Endothelial cell of umbilical vein (primary cell): ENCODE results near the gene MDN1. TPM values are rescaled to one million over a fixed set of nuclear protein-coding genes. Genes with fewer than 3 reads are reported as not detected.

Source experiments
- BruUV-seq: library from RNA; stranded (reverse); fragments of 400-500 nt; replicated peaks from 2 replicates; lab custom pipeline; 2021; lab: Mats Ljungman, UMichigan
- CTCF ChIA-PET: fragments of 300-600, 350-600 bp; sonication (Branson Sonifier 250); formaldehyde crosslinking; loops from one replicate; lab custom pipeline; 2021; ENCODE audit warnings: antibody characterized with exemption, inconsistent platforms; lab: Charles Lee
- POLR2A ChIA-PET: fragments of 300-600, 350-600 bp; sonication (Branson Sonifier 250); formaldehyde crosslinking; loops from one replicate; lab custom pipeline; 2021; ENCODE audit warnings: antibody characterized with exemption, inconsistent platforms; lab: Charles Lee
- DNase-seq: peaks from one replicate; pipeline ENCODE4 v3.0.0-alpha.2; 2011; ENCODE audit warnings: low read depth, low spot score
- FAIRE-seq: peaks from 2 replicates; lab custom pipeline; 2011; peaks lifted over from hg19 to GRCh38; lab: Jason Lieb, UNC
- H2AFZ ChIP-seq: 2 replicates; pipeline ENCODE4 v1.6.0; 2012; ENCODE audit warnings: low read depth, low read length, control low read depth, inconsistent platforms
- H3K27ac ChIP-seq: 2 replicates; pipeline ENCODE4 v1.5.1; 2011; ENCODE audit warnings: low read depth, mild to moderate bottlenecking, control low read depth, low read length, moderate library complexity; ENCODE audit not compliant: insufficient read depth
- H3K27me3 ChIP-seq, 2 experiments: 2 replicates each; pipeline versions ENCODE4 v1.6.0 to v1.6.1; 2011; ENCODE audit warnings: low read length in 2 of 2, mixed read lengths in 1 of 2; ENCODE audit not compliant: control insufficient read depth in 2 of 2, insufficient read depth in 2 of 2
- H3K36me3 ChIP-seq, 2 experiments: 2 replicates in 1 of 2; 3 replicates in 1 of 2; pipeline ENCODE4 v1.5.1; 2011; ENCODE audit warnings: low read length in 2 of 2, mild to moderate bottlenecking in 1 of 2, moderate library complexity in 1 of 2; ENCODE audit not compliant: control insufficient read depth in 2 of 2, insufficient read depth in 2 of 2; ENCODE audit errors: extremely low read depth in 1 of 2
- H3K4me1 ChIP-seq: 3 replicates; pipeline ENCODE4 v1.5.1; 2011; ENCODE audit warnings: mild to moderate bottlenecking, low read length; ENCODE audit not compliant: control insufficient read depth, insufficient read depth; ENCODE audit errors: extremely low read depth
- H3K4me2 ChIP-seq: 2 replicates; pipeline ENCODE4 v1.6.1; 2011; ENCODE audit warnings: low read length, control low read depth, mixed read lengths; ENCODE audit not compliant: insufficient read depth
- H3K4me3 ChIP-seq, 3 experiments: fragments of 200-600 bp in 1 of 3; sonication (generic), shearing (Covaris generic) in 1 of 3; replicated peaks in 1 of 3; 2 replicates each; pipeline ENCODE4 v1.5.1; 2011 to 2016; ENCODE audit warnings: control low read depth in 3 of 3, low read length in 3 of 3, mild to moderate bottlenecking in 2 of 3, inconsistent platforms in 1 of 3, low read depth in 1 of 3, moderate library complexity in 1 of 3; ENCODE audit not compliant: insufficient read depth in 1 of 3
- H3K79me2 ChIP-seq: 2 replicates; pipeline ENCODE4 v1.6.0; 2012; ENCODE audit warnings: low read length, inconsistent platforms; ENCODE audit not compliant: control insufficient read depth, insufficient read depth
- H3K9ac ChIP-seq: replicated peaks from 2 replicates; pipeline ENCODE3; 2011; ENCODE audit warnings: low read length, control low read depth; ENCODE audit not compliant: insufficient read depth; ENCODE audit errors: extremely low read depth
- H3K9me1 ChIP-seq: replicated peaks from 3 replicates; pipeline ENCODE4 v1.6.0; 2011; ENCODE audit warnings: mild to moderate bottlenecking, low read length; ENCODE audit not compliant: control insufficient read depth, insufficient read depth; ENCODE audit errors: extremely low read depth
- H3K9me3 ChIP-seq: replicated peaks from 2 replicates; pipeline ENCODE4 v1.5.1; 2012; ENCODE audit warnings: low read length, inconsistent platforms; ENCODE audit not compliant: control insufficient read depth, insufficient read depth
- H4K20me1 ChIP-seq: replicated peaks from 2 replicates; pipeline ENCODE3; 2011; ENCODE audit warnings: mild to moderate bottlenecking, low read length; ENCODE audit not compliant: control insufficient read depth, insufficient read depth; ENCODE audit errors: extremely low read depth
- CTCF ChIP-seq, 2 donors: IDR thresholded peaks; 1 replicate in 1 of 2; 2 replicates in 1 of 2; pipeline ENCODE4 v1.5.1; 2011; ENCODE audit warnings: low read length in 2 of 2, mild to moderate bottlenecking in 2 of 2, moderate library complexity in 2 of 2, control low read depth in 1 of 2, inconsistent platforms in 1 of 2, low read depth in 1 of 2; ENCODE audit not compliant: insufficient read depth in 1 of 2; ENCODE audit errors: extremely low read depth in 1 of 2
- EZH2 ChIP-seq: IDR thresholded peaks from 2 replicates; pipeline ENCODE4 v1.6.1; 2012; ENCODE audit warnings: borderline replicate concordance, low read depth, mild to moderate bottlenecking, moderate library complexity, low read length, inconsistent platforms; ENCODE audit not compliant: severe bottlenecking
- FOS ChIP-seq: IDR thresholded peaks from 2 replicates; pipeline ENCODE4 v1.6.1; 2011; ENCODE audit warnings: mild to moderate bottlenecking, low read length, moderate library complexity, borderline replicate concordance; ENCODE audit not compliant: insufficient read depth
- GATA2 ChIP-seq: IDR thresholded peaks from 2 replicates; pipeline ENCODE4 v1.7.0; 2011; ENCODE audit warnings: low read depth, mild to moderate bottlenecking, moderate library complexity, mixed read lengths, low read length; ENCODE audit not compliant: insufficient read length, insufficient read depth
- JUN ChIP-seq: IDR thresholded peaks from 2 replicates; pipeline ENCODE4 v1.6.1; 2011; ENCODE audit warnings: borderline replicate concordance, low read depth; ENCODE audit not compliant: insufficient read length, insufficient read depth
- MYC ChIP-seq: IDR thresholded peaks from one replicate; pipeline ENCODE4 v1.6.1; 2011; ENCODE audit warnings: mild to moderate bottlenecking, low read depth, low read length
- POLR2A ChIP-seq: IDR thresholded peaks from 2 replicates; pipeline ENCODE4 v1.6.1; 2012; ENCODE audit warnings: low read depth, mild to moderate bottlenecking, control low read depth, low read length
- POLR2AphosphoS5 ChIP-seq: IDR thresholded peaks from 2 replicates; pipeline ENCODE4 v1.6.1; 2012; ENCODE audit warnings: low read depth, mild to moderate bottlenecking, control low read depth, low read length, moderate library complexity; ENCODE audit not compliant: insufficient read depth
- dilution Hi-C: fragments of 300-500 bp; cut with MboI; formaldehyde crosslinking; loops from one replicate; pipeline ENCODE4 v1.15.0; 2019; ENCODE audit warnings: low sequenced_read_pairs; ENCODE audit not compliant: extremely low pct_ligation_motif_present
- intact Hi-C: fragments of 100-400 bp; cut with micrococcal nuclease; formaldehyde crosslinking; loops from one replicate; pipeline ENCODE4 v1.10.0; 2022
- polyA plus RNA-seq, 4 experiments: library from polyadenylated mRNA; depleted of rRNA in 3 of 4; stranded (reverse) in 3 of 4; unstranded in 1 of 4; fragments of >200 nt; gene quantifications; 2 replicates each; pipeline versions ENCODE4 v1.2.1 to v1.2.3, GENCODE V29; 2011 to 2012; ENCODE audit warnings: missing spikeins in 1 of 4
- small RNA-seq: library from RNA; depleted of rRNA; stranded (forward); fragments of <200 nt; gene quantifications from one replicate; pipeline ENCODE3, GENCODE V24; 2012; ENCODE audit warnings: low replicate concordance, low read depth; ENCODE audit not compliant: insufficient read depth, insufficient read length
- total RNA-seq: library from RNA; stranded (reverse); gene quantifications from 2 replicates; pipeline ENCODE4 v1.2.3, GENCODE V29; 2021
- TF ChIP-seq, protein P1 (sequence below): IDR thresholded peaks from 2 replicates; pipeline ENCODE4 v1.6.1; 2011; ENCODE audit not compliant: insufficient read depth, insufficient read length

The MDN1 gene
- total and polyA plus RNA-seq, 2 donors (not counting 3 experiments of a cell fraction or from before 2014, with no cell fraction given): 9.2 to 39.6 TPM

- ChIA-PET POLR2A (no interaction called here), CTCF (no interaction called here)
- H3K79me2 ChIP-seq: no peaks in the 10 kb centered on the region
- peaks cover 0 to 2% of the 10 kb centered on the region in 2 experiments for H3K27me3 ChIP-seq
- no peaks in the 10 kb centered on the region for H3K9me3 ChIP-seq
- TF ChIP-seq EZH2 (no peak), GATA2 (no peak), CTCF (IDR thresholded peaks at IDR 0.05; ENCODE audit: extremely low read depth in 1 of 2, insufficient read depth in 1 of 2, low read depth in 1 of 2, low read length in 2 of 2) (no peak), JUN (no peak), POLR2A (no peak), POLR2AphosphoS5 (no peak), FOS (no peak), MYC (no peak)
- TF ChIP-seq, protein P1, sequence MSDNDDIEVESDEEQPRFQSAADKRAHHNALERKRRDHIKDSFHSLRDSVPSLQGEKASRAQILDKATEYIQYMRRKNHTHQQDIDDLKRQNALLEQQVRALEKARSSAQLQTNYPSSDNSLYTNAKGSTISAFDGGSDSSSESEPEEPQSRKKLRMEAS: no peak
- H3K27ac ChIP-seq: no peak overlapping the region
- intact Hi-C loops (no loop called here), dilution Hi-C loops (no loop called here)
- FAIRE-seq (no peak), DNase-seq (no peak)
- H3K36me3 ChIP-seq: no peaks in the 10 kb centered on the region
- H3K9ac ChIP-seq: no peak overlapping the region
- no peak overlapping the region for H3K4me3 ChIP-seq
- H3K4me1 ChIP-seq: no peaks in the 10 kb centered on the region
- H4K20me1 ChIP-seq: no peaks in the 10 kb centered on the region
- no peak overlapping the region for H2AFZ ChIP-seq
- no peaks in the 10 kb centered on the region for H3K9me1 ChIP-seq
- no TSS peak for BruUV-seq
- no peak overlapping the region for H3K4me2 ChIP-seq
Observed at GRCh38 chr6:89596056-89596455, 223.5 kb downstream of the MDN1 start.

Small RNA genes within 50 kb of the gene (small RNA-seq; reads per million reads assigned to genes)
- gene DNAJC19P6: not detected
- not detected for gene RF00019

Other genes with a start within 250 kb of the MDN1 start
- 37.7 and 41.9 TPM in 2 replicates for gene LYRM2, start 181.0 kb downstream of the MDN1 start, total RNA-seq
- 6.3 and 11.8 TPM in 2 replicates for gene LYRM2, start 181.0 kb downstream of the MDN1 start, polyA plus RNA-seq
- 20.2 and 22.0 TPM in 2 replicates for gene CASP8AP2, start 10.1 kb upstream of the MDN1 start, total RNA-seq
- 3.4 and 4.7 TPM in 2 replicates for gene CASP8AP2, start 10.1 kb upstream of the MDN1 start, polyA plus RNA-seq
- not detected in 2 replicates for gene GJA10, start 74.7 kb upstream of the MDN1 start, total RNA-seq
- gene GJA10, start 74.7 kb upstream of the MDN1 start, polyA plus RNA-seq: not detected in 2 replicates